ENCODE data around the gene PAQR9.

GRCh38 chr3:142983318-142983717 lies 19.8 kb upstream of the PAQR9 start:
- TF ChIP-seq POLR2A (IDR thresholded peaks at IDR 0.05) (no peak), CTCF (IDR thresholded peaks at IDR 0.05) (no peak)

Measured in thyroid gland (tissue), 4 donors.